NT2/D1 (cell line): ENCODE data around the gene COL9A3.

ENCODE experiments used
- DNase-seq: peaks from one replicate; pipeline ENCODE4 v3.0.0-alpha.2; 2011; ENCODE audit warnings: low read depth, low spot score
- H3K27me3 ChIP-seq: 2 replicates; pipeline ENCODE4 v1.6.0; 2011; ENCODE audit warnings: mild to moderate bottlenecking; ENCODE audit not compliant: insufficient read length, insufficient read depth
- H3K36me3 ChIP-seq: 2 replicates; pipeline ENCODE4 v1.6.1; 2011; ENCODE audit warnings: mild to moderate bottlenecking, low read length, mixed read lengths; ENCODE audit not compliant: insufficient read depth, insufficient read length
- H3K4me1 ChIP-seq: 2 replicates; pipeline ENCODE4 v1.5.1; 2011; ENCODE audit not compliant: insufficient read depth, insufficient read length
- H3K4me3 ChIP-seq: 2 replicates; pipeline ENCODE4 v1.5.1; 2011; ENCODE audit warnings: low read depth; ENCODE audit not compliant: insufficient read length
- H3K9ac ChIP-seq: 2 replicates; pipeline ENCODE4 v1.6.0; 2011; ENCODE audit warnings: low read depth; ENCODE audit not compliant: insufficient read length
- H3K9me3 ChIP-seq: 2 replicates; pipeline ENCODE4 v1.5.1; 2011; ENCODE audit warnings: mild to moderate bottlenecking, low read length; ENCODE audit not compliant: insufficient read depth
- SUZ12 ChIP-seq: IDR thresholded peaks from 2 replicates; pipeline ENCODE4 v1.6.1; 2011; ENCODE audit not compliant: insufficient read length, insufficient read depth; ENCODE audit errors: extremely low read depth
- YY1 ChIP-seq: IDR thresholded peaks from 2 replicates; pipeline ENCODE4 v1.6.1; 2011; ENCODE audit not compliant: insufficient read length, insufficient read depth
- ZNF274 ChIP-seq: IDR thresholded peaks from 2 replicates; pipeline ENCODE4 v1.6.1; 2011; ENCODE audit warnings: mild to moderate bottlenecking, low read depth, low read length

Gene COL9A3

DNA sequence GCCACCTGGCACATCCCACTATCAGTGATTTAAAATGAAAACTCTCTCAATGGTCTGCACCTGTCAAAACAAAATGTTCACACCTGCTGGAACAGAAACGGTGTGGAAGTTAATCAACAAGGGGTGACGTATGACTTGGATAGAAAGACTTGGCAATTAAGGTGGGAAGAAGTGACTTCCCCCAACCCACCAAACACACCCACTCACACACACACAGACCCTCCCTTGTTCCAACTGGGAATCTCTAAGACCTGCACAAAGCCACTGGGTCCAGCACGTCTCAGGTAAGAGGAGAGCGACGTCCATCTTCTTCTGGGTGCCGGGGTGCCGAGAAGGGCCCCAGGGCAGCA is 69.8 kb downstream of the COL9A3 start:
- no peak overlapping the region for H3K9ac ChIP-seq
- TF ChIP-seq SUZ12 (no peak), ZNF274 (no peak), YY1 (no peak)
- H3K27me3 ChIP-seq, result no peaks in the 10 kb centered on the region
- peaks cover 10% of the 10 kb centered on the region for H3K4me1 ChIP-seq
- H3K4me3 ChIP-seq, result no peak overlapping the region
- H3K9me3 ChIP-seq, result no peaks in the 10 kb centered on the region
- DNase-seq, result no peak
- H3K36me3 ChIP-seq, result peaks cover 77% of the 10 kb centered on the region

DNA sequence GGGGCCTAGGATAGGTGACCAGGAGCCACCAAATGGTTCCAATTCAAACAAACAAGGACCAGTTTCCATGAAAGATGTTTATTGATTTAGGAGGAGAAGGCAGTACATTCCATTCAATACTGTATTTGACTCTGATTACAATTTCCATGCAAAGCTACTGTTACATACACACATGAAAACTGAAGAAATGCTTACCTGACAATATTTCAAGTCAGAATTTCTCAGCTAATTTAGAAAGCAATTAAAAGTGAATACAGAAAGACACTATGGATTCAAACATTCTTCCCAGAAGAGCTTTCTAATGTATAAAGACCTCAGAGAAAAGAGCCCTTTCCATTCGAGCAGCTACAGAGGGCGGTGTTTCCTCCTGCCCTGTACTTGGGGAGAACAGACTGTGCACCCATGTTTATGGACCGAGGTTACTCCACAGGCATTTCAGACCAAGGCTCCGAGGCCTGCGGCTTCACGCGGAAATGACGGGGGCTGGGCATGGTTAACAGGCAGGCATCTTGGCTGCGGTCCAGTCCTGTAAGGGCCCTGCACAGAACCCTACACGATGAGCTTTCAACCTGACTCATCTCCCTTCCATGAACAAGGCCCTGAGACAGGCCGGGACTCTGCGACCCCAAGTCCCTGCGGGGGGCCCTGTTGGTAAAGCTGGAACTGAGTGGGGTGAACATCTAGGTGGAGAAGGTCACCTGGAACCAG is 70.5 kb downstream of the COL9A3 start:
- H3K4me1 ChIP-seq, result peaks cover 10% of the 10 kb centered on the region
- TF ChIP-seq ZNF274, result no peak
- no peaks in the 10 kb centered on the region for H3K9me3 ChIP-seq
- no peaks in the 10 kb centered on the region for H3K27me3 ChIP-seq
- no peak for DNase-seq
- H3K36me3 ChIP-seq, result peaks cover 77% of the 10 kb centered on the region
- H3K4me3 ChIP-seq, result no peak overlapping the region
- no peak overlapping the region for H3K9ac ChIP-seq

DNA sequence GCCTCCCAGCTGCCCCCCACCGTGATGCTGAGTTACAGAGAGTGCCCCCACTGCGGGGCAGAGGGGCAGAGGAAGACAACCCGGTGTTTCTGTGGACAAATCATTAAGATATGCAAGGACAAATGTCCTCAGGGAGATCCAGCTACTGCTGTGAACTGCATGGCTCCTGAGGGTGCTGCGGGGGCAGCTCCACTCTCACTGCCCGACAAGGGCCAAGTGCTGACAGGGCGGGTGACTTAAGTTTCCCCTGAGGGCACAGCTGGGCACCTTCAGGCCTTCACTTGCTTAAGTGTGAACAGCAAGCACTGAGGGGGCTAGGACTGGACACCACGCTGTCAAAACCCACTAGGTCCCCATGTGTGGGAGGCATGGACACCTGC is 71.0 kb downstream of the COL9A3 start:
- Histone ChIP-seq H3K4me3 (no peak overlapping the region), H3K4me1 (peaks cover 10% of the 10 kb centered on the region), H3K27me3 (no peaks in the 10 kb centered on the region), H3K9ac (no peak overlapping the region), H3K36me3 (peaks cover 79% of the 10 kb centered on the region), H3K9me3 (no peaks in the 10 kb centered on the region)
- DNase-seq, result no peak
- TF ChIP-seq ZNF274 (no peak), SUZ12 (no peak), YY1 (no peak)

DNA sequence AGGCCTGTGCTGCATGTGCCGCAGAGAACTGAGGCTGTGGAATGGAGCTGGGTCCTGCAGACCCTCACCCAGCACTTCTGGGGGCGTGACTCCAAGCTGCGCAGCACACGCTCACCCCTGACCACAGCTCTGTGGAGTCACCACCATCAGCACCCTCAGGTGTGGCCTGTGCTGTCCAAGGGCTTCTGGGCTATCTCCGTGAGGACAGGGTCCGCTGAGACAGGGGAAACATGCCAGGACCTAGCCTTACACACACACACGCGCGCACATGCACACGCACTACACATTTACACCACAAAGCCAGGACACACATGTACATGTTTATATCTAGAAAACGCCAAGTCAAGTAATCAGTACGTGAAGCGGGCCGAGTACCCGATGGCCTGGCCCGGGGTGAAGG is 71.6 kb downstream of the COL9A3 start:
- no peaks in the 10 kb centered on the region for H3K27me3 ChIP-seq
- TF ChIP-seq YY1 (no peak), SUZ12 (no peak), ZNF274 (no peak)
- no peak overlapping the region for H3K4me3 ChIP-seq
- H3K36me3 ChIP-seq, result peaks cover 85% of the 10 kb centered on the region
- H3K9me3 ChIP-seq, result no peaks in the 10 kb centered on the region
- no peak for DNase-seq
- H3K4me1 ChIP-seq, result peaks cover 10% of the 10 kb centered on the region
- no peak overlapping the region for H3K9ac ChIP-seq

DNA sequence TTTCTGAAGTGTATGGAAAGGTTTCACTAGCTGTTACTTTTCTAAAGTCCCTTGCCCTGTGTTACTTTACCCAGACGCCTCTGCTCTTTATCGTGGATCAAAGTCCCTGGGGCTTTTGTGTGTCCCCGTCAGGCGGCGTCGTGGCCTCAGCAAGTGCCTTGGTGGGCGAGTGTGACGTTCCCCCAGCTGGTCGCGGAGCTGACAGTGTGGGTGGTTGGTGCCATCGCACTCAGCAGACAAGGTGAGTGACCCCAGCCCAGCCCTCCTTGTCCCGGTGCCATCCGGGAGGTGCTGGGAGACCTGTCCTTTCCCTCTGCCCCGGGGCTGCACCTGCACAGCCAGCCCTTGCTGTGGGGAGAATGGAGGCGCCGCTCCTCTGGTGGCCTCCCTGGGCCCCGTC is 72.1 kb downstream of the COL9A3 start:
- Histone ChIP-seq H3K4me1 (peaks cover 10% of the 10 kb centered on the region), H3K36me3 (peaks cover 90% of the 10 kb centered on the region), H3K27me3 (no peaks in the 10 kb centered on the region), H3K4me3 (no peak overlapping the region), H3K9me3 (no peaks in the 10 kb centered on the region), H3K9ac (no peak overlapping the region)
- TF ChIP-seq ZNF274 (no peak), SUZ12 (no peak), YY1 (no peak)
- DNase-seq, result no peak

DNA sequence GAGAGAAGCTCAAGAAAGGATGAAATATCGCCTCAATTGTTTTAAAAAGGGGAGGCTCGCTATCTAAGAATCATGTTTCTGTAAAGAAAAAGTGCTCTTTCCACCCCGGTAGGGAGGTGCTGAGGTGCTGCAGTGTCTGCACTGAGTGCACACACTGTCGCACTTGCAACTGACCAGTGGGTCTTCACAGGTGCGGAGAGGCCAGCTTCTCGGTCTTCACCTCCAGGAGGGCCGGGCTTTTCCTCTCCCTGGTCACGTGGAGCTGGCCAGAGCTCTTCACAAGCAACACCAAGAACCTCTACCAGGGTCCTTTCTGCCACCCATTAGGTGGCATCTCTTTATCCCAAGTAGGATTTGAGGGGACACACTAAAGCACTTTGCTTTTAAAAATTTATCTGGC is 72.6 kb downstream of the COL9A3 start:
- TF ChIP-seq ZNF274, result no peak
- peaks cover 95% of the 10 kb centered on the region for H3K36me3 ChIP-seq
- peaks cover 10% of the 10 kb centered on the region for H3K4me1 ChIP-seq
- no peak overlapping the region for H3K4me3 ChIP-seq
- H3K27me3 ChIP-seq, result no peaks in the 10 kb centered on the region
- no peak overlapping the region for H3K9ac ChIP-seq
- no peak for DNase-seq
- no peaks in the 10 kb centered on the region for H3K9me3 ChIP-seq

DNA sequence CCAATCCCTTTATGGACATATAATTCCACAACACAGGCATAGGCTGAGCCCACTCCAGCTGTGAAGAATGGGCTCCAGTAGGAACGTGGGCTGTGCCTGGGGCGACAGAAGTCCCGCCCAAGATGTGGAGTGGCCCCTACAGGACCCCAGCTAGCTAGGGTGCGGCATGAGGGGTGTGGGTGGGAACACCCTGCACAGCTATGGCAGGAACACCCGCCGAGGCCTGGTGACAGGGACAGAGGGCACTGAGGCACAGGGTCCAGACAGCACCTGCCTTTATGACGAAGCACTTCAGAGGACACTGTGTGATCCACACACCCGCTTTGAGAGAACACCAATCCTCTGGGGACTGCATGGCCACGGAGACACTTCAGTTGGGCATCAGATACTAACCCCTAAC is 73.0 kb downstream of the COL9A3 start:
- Histone ChIP-seq H3K36me3 (peaks cover 99% of the 10 kb centered on the region), H3K9ac (no peak overlapping the region), H3K4me1 (peaks cover 10% of the 10 kb centered on the region), H3K9me3 (no peaks in the 10 kb centered on the region), H3K4me3 (no peak overlapping the region), H3K27me3 (no peaks in the 10 kb centered on the region)
- no peak for DNase-seq
- TF ChIP-seq ZNF274, result no peak

DNA sequence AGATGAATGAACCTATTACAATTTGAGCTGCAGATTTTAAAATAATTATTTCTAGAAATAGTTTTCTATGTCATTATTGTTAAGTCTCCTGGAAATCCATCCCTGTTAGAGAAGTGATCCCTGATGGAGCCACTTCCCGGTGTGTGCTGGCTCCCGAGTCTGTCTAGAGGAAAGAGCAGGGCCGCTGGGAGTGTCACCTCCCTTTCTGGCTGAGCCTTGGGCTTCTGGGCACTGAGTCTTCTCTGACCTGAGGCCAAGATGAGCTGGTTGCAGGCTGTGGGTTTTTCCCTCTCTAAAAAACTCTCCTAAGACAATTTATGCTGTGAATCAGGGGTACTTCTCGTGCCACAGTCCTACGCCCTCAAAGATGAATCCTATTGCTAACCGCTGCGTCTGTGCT is 73.6 kb downstream of the COL9A3 start:
- Histone ChIP-seq H3K9ac (no peak overlapping the region), H3K9me3 (no peaks in the 10 kb centered on the region), H3K27me3 (no peaks in the 10 kb centered on the region), H3K36me3 (peaks cover 100% of the 10 kb centered on the region), H3K4me3 (no peak overlapping the region), H3K4me1 (peaks cover 10% of the 10 kb centered on the region)
- TF ChIP-seq SUZ12 (no peak), YY1 (no peak), ZNF274 (no peak)
- no peak for DNase-seq
